Right lobe of liver (tissue), 6 donors: ENCODE results near the gene TMBIM6. TPM values are rescaled to one million over a fixed set of nuclear protein-coding genes. Genes with fewer than 3 reads are reported as not detected.
A peak's percentile ranks its signal among the peaks of the same experiment; 100 is the strongest.

Source experiments
- ATAC-seq, 4 donors: fragments of 200-7000 bp; cut with Tn5 transposase; one replicate each; pipeline ENCODE4 v1.9.1; 2020; ENCODE audit warnings: mild to moderate bottlenecking in 4 of 4, moderate library complexity in 4 of 4
- DNase-seq, 3 donors: peaks; one replicate each; pipeline ENCODE4 v3.0.0-alpha.2; 2020
- H3K27ac ChIP-seq, 3 donors: fragments of 200-600 bp; one replicate each; pipeline ENCODE4 v1.8.0; 2022
- H3K27me3 ChIP-seq, 2 donors: fragments of 200-600 bp; one replicate each; pipeline ENCODE4 v1.8.0; 2022
- H3K36me3 ChIP-seq, 4 donors: fragments of 200-600 bp; sonication (generic) in 1 of 4; one replicate each; pipeline versions ENCODE4 v1.5.1 to v1.8.0; 2017 to 2022; ENCODE audit warnings: control low read depth in 1 of 4
- H3K4me1 ChIP-seq, 4 donors: fragments of 200-600 bp; sonication (generic) in 1 of 4; one replicate each; pipeline versions ENCODE4 v1.5.1 to v1.8.0; 2017 to 2022; ENCODE audit warnings: control low read depth in 1 of 4
- H3K4me3 ChIP-seq, 3 donors: fragments of 200-600 bp; one replicate each; pipeline ENCODE4 v1.8.0; 2022
- H3K9me3 ChIP-seq, 4 donors: fragments of 200-600 bp; sonication (generic) in 1 of 4; one replicate each; pipeline versions ENCODE4 v1.5.1 to v1.8.0; 2017 to 2022; ENCODE audit warnings: control low read depth in 1 of 4
- CTCF ChIP-seq, 4 donors: fragments of 200-600 bp in 3 of 4; fragments of 450-650 bp in 1 of 4; IDR thresholded peaks; one replicate each; pipeline versions ENCODE4 v1.5.1 to v1.8.0; 2016 to 2022; ENCODE audit warnings: antibody characterized with exemption in 4 of 4, mild to moderate bottlenecking in 2 of 4
- POLR2A ChIP-seq: fragments of 450-650 bp; IDR thresholded peaks from one replicate; pipeline ENCODE4 v1.6.1; 2017; ENCODE audit warnings: antibody characterized with exemption, mild to moderate bottlenecking
- WGBS: methylation state at CpG from one replicate; pipeline ENCODE4 v1.1.6; 2018; ENCODE audit warnings: low coverage, low lambda C conversion rate; ENCODE audit not compliant: insufficient coverage; ENCODE audit errors: missing lambda C conversion rate; 5-methylcytosine and 5-hydroxymethylcytosine counted together
- intact Hi-C, 2 donors: fragments of 100-400 bp; cut with DNase I; formaldehyde crosslinking; loops; one replicate each; pipeline versions ENCODE4 v1.11.2 to v1.14.1; 2022
- total RNA-seq, 6 experiments: library from RNA; depleted of rRNA in 2 of 6; stranded (reverse); fragments of >200 nt in 2 of 6; fragmentation: NEBNext Ultra II Directional in 3 of 6; extraction: Animal tissue kit (Norgen Biotek cat#: 25700) in 3 of 6; gene quantifications; one replicate each; pipeline versions ENCODE4 v1.1.0 to v1.2.4, GENCODE V29; 2016 to 2023
- donor health status: DM: no; HTN: yes; CAD: no.
- donor health status: DM: no; HTN: no; CAD: no.
- donor health status: DM: no; HTN: no; CAD: no.
- donor health status: DM: no; HTN: yes; CAD: no.
- donor health status: DM: no; HTN: yes; CAD: no.

TMBIM6 gene
- total RNA-seq, 6 experiments from 2014 or later: 538 to 1,268 (median 937) TPM

GRCh38 chr12:49698619-49699545 is 42.5 kb upstream of the TMBIM6 start:
- Histone ChIP-seq H3K27me3 (no peaks in the 10 kb centered on the region), H3K36me3 (no peaks in the 10 kb centered on the region), H3K9me3 (no peaks in the 10 kb centered on the region), H3K27ac (peak overlapping the region; percentile 13 to 24 (median 14)), H3K4me3 (no peak overlapping the region), H3K4me1 (no peaks in the 10 kb centered on the region)
- intact Hi-C loops: no loop called here
- ATAC-seq (peak; percentile 50 to 69 (median 62)), DNase-seq (no peak)
- TF ChIP-seq CTCF (IDR thresholded peaks at IDR 0.05) (no peak), POLR2A (no peak)
- WGBS: 25% methylated on average over 8 of the region's 8 CpGs

GRCh38 chr12:49702009-49702408 is 39.3 kb upstream of the TMBIM6 start:
- ATAC-seq (no peak), DNase-seq (no peak)
- intact Hi-C loops: no loop called here
- TF ChIP-seq CTCF (IDR thresholded peaks at IDR 0.05): no peak
- no peak for TF ChIP-seq POLR2A
- Histone ChIP-seq H3K27ac (no peak overlapping the region), H3K4me3 (no peak overlapping the region), H3K4me1 (no peaks in the 10 kb centered on the region), H3K27me3 (no peaks in the 10 kb centered on the region), H3K9me3 (no peaks in the 10 kb centered on the region), H3K36me3 (no peaks in the 10 kb centered on the region)
- WGBS: 82% methylated on average over 3 of the region's 3 CpGs

GRCh38 chr12:49702676-49703215 is 38.6 kb upstream of the TMBIM6 start:
- no peak overlapping the region for H3K27ac ChIP-seq
- H3K4me1 ChIP-seq: no peaks in the 10 kb centered on the region
- no peaks in the 10 kb centered on the region for H3K27me3 ChIP-seq
- intact Hi-C loops: no loop called here
- no peak for TF ChIP-seq CTCF (IDR thresholded peaks at IDR 0.05)
- H3K36me3 ChIP-seq: no peaks in the 10 kb centered on the region
- DNase-seq: no peak
- ATAC-seq: no peak
- no peak overlapping the region for H3K4me3 ChIP-seq
- no peaks in the 10 kb centered on the region for H3K9me3 ChIP-seq

GRCh38 chr12:49703647-49704137 is 37.7 kb upstream of the TMBIM6 start:
- intact Hi-C loops: no loop called here
- DNase-seq: no peak
- Histone ChIP-seq H3K27me3 (no peaks in the 10 kb centered on the region), H3K36me3 (no peaks in the 10 kb centered on the region), H3K27ac (no peak overlapping the region), H3K9me3 (no peaks in the 10 kb centered on the region), H3K4me3 (no peak overlapping the region), H3K4me1 (no peaks in the 10 kb centered on the region)
- ATAC-seq: no peak
- 47% methylated on average over 3 of the region's 3 CpGs for WGBS
- TF ChIP-seq POLR2A: no peak
- no peak for TF ChIP-seq CTCF (IDR thresholded peaks at IDR 0.05)
